Neural cell (in vitro differentiated cells): ENCODE results near the gene ZBTB7B.

Experiments used
- EP300 ChIP-seq: fragments of 450-650 bp; conservative IDR thresholded peaks from 2 replicates; pipeline ENCODE4 v1.6.1; 2014; ENCODE audit warnings: antibody characterized with exemption, mild to moderate bottlenecking, moderate library complexity; ENCODE audit not compliant: poor library complexity, severe bottlenecking
- EZH2 ChIP-seq: fragments of 200-600, 300-800 bp; shearing (Covaris generic), sonication (generic); IDR thresholded peaks from 2 replicates; pipeline ENCODE4 v1.6.1; 2014; ENCODE audit warnings: antibody characterized with exemption, low read length, borderline replicate concordance, mild to moderate bottlenecking; ENCODE audit not compliant: insufficient read depth, poor library complexity, severe bottlenecking
- MXI1 ChIP-seq: fragments of 450-650 bp; conservative IDR thresholded peaks from 2 replicates; pipeline ENCODE4 v1.6.1; 2014; ENCODE audit warnings: antibody characterized with exemption, mild to moderate bottlenecking; ENCODE audit not compliant: poor library complexity, severe bottlenecking
- POLR2AphosphoS5 ChIP-seq: IDR thresholded peaks from 2 replicates; pipeline ENCODE4 v1.6.1; 2012
- SMC3 ChIP-seq: fragments of 450-650 bp; conservative IDR thresholded peaks from 2 replicates; pipeline ENCODE4 v1.6.1; 2014; ENCODE audit warnings: antibody characterized with exemption, mild to moderate bottlenecking, moderate library complexity; ENCODE audit not compliant: poor library complexity
- TF ChIP-seq, protein P1 (sequence below): fragments of 450-650 bp; IDR thresholded peaks from 2 replicates; pipeline ENCODE4 v1.5.1; 2014; ENCODE audit warnings: antibody characterized with exemption, mild to moderate bottlenecking, moderate library complexity; ENCODE audit not compliant: poor library complexity, severe bottlenecking
- TF ChIP-seq, protein P2 (sequence below): IDR thresholded peaks from 2 replicates; pipeline ENCODE4 v1.6.1; 2012; ENCODE audit warnings: borderline replicate concordance

DNA sequence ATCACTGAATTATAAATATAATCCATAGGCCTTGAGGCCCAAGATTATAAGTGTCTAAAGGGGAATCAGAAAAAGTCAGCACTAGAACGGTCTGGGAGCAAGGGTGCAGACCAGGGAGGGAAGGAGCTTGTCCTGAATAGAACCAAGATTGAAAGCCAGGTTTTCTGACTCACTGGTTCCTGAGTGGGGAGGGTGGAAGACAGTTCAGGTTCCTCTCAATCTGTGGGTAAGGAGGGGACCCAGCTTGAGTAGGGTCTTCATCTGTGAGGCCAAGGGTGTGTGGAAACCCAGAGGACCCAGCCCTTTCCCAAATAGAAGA lies 8.4 kb upstream of the ZBTB7B start:
- TF ChIP-seq, protein P1, sequence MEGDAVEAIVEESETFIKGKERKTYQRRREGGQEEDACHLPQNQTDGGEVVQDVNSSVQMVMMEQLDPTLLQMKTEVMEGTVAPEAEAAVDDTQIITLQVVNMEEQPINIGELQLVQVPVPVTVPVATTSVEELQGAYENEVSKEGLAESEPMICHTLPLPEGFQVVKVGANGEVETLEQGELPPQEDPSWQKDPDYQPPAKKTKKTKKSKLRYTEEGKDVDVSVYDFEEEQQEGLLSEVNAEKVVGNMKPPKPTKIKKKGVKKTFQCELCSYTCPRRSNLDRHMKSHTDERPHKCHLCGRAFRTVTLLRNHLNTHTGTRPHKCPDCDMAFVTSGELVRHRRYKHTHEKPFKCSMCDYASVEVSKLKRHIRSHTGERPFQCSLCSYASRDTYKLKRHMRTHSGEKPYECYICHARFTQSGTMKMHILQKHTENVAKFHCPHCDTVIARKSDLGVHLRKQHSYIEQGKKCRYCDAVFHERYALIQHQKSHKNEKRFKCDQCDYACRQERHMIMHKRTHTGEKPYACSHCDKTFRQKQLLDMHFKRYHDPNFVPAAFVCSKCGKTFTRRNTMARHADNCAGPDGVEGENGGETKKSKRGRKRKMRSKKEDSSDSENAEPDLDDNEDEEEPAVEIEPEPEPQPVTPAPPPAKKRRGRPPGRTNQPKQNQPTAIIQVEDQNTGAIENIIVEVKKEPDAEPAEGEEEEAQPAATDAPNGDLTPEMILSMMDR, result no peak
- TF ChIP-seq EZH2 (no peak), EP300 (no peak), POLR2AphosphoS5 (no peak), SMC3 (no peak), MXI1 (no peak)
- TF ChIP-seq, protein P2, sequence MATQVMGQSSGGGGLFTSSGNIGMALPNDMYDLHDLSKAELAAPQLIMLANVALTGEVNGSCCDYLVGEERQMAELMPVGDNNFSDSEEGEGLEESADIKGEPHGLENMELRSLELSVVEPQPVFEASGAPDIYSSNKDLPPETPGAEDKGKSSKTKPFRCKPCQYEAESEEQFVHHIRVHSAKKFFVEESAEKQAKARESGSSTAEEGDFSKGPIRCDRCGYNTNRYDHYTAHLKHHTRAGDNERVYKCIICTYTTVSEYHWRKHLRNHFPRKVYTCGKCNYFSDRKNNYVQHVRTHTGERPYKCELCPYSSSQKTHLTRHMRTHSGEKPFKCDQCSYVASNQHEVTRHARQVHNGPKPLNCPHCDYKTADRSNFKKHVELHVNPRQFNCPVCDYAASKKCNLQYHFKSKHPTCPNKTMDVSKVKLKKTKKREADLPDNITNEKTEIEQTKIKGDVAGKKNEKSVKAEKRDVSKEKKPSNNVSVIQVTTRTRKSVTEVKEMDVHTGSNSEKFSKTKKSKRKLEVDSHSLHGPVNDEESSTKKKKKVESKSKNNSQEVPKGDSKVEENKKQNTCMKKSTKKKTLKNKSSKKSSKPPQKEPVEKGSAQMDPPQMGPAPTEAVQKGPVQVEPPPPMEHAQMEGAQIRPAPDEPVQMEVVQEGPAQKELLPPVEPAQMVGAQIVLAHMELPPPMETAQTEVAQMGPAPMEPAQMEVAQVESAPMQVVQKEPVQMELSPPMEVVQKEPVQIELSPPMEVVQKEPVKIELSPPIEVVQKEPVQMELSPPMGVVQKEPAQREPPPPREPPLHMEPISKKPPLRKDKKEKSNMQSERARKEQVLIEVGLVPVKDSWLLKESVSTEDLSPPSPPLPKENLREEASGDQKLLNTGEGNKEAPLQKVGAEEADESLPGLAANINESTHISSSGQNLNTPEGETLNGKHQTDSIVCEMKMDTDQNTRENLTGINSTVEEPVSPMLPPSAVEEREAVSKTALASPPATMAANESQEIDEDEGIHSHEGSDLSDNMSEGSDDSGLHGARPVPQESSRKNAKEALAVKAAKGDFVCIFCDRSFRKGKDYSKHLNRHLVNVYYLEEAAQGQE, result no peak
